HG03064 (cell line): Measurements from ENCODE around the gene NRXN3.

Experiments used
- ATAC-seq: cut with Tn5 transposase; IDR thresholded peaks from one replicate; pipeline ENCODE4 v1.9.1; 2021; ENCODE audit warnings: low read depth; ENCODE audit not compliant: unreplicated experiment

NRXN3 gene

DNA sequence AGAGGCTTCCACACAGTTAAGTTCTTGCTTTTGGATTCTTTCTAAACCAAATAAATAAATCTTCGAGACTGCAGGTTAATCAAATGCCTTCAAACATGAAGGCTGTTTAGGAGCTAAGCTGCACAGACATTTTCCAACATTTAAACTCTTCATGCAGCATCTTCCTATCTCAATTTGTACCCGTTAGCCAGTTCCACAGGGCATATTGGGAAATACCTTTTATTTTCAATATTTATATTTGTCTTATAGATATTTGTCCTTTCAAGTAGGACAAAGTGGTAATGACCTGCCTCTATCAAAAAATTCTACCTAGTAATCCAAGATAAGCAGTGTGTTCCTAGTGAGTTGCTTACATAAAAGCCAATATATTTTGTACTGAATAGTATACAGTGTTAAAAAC, 1667.5 kb downstream of the NRXN3 start:
- ATAC-seq: no peak

DNA sequence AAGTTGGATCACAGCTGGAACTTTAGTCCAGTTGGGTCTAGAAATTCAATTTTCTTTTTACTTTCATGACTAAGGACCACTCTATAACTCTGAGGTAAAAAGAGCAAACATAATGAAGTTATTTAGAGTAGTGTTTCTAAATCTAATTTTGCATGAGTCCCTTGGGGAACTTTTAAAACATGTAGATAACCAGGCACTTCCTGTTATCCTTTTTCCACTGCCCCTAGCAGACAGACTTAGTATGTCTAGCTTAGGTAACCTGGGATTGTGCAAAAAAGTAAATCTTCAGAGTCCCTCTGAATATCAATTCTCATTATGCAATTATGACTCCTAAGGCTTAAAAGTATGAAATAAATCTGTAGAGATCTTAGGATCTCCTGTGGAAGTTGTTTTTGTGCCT, 1669.9 kb downstream of the NRXN3 start:
- ATAC-seq: no peak

DNA sequence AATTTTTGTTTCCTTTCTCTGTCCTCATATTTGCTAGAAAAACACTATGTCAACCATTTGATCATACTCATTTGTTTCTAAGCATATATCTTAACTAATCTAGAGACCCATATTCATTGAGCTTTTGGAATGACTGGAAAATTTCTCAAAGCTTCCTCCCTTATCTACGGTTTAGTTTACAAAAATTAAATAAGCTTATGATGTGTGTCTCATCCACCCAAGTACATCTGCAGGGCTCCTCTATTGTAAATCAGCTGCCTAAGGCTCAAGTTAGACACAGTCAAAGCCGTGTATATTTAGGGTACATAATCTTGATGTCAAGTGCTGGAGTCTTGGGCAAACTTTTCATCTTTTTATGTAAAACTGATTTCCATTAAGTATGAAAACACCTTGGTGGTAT, 1670.7 kb downstream of the NRXN3 start:
- no peak for ATAC-seq

DNA sequence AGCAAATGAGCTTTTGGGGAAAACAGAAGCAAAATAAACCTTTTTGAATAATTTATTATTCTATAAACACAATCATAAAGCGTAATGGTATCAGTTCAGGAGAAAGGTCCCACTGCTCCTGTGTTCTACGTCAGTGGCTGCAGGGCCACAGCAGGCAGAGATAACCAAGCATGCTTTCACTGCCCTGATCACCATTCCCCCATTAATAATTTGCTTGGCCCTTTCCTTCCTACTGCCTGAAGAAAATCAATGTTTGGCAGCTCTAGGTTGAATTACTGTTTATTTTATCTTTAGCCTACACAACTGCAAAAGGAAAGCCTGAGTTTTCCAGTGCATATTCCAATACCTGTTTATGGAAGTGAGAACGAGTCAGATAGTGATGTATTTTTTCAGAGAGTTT, 1671.3 kb downstream of the NRXN3 start:
- ATAC-seq: no peak

DNA sequence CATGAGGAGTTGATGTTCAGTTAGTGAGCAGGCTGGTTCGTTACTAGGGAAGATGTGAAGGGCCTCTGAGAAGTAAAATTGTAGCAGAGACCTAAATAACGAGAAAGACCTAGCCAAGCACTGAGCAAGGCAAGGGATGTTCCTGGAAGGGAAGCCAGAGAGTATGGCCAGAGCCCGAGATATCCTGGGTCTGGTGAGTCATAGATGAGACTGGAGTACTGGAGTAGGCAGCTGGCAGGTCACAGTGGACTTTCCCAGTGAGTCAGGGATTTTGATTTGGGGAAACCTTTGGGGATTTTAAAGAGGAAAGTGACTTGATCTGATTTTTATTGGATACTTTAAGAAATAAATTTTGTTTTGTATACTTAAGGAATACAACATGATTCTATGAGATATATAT, 1672.1 kb downstream of the NRXN3 start:
- no peak for ATAC-seq

DNA sequence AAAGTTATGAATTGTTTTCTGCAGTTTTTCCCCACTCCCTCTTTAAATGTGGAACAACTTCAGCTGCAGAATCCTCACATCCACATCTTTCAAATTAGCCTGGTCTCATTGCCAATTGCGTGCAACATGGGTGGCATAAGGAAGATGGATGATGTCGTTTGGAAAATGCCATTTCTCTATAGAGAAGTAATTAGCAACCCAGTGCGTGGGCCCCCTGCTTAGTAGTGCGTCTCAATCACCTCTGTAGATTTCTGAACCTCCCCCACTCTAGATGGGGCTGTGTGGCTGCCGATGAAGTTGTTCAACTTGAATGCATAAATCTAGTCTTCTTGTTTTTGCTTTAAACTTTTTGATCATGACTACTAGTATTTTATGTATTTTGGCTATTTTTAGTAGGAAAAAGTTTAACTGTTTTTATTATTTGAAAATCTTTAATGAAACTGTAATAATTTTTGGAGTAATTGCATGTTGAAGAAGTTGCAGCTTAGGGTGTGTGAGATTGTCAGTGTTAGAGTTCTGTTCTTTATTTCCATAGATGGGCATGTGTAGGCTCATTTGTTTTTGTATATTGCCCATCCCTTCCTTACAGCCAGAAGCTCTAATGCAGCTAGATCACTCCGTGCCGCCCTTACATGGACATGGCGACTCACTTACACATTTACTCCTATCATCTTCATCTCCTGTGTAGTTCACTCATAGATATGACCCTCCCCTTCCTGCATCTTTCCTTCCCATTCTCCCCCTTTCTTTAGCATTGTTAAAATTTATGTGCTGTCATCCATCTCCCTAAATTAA, 1683.0 kb downstream of the NRXN3 start:
- ATAC-seq: no peak

DNA sequence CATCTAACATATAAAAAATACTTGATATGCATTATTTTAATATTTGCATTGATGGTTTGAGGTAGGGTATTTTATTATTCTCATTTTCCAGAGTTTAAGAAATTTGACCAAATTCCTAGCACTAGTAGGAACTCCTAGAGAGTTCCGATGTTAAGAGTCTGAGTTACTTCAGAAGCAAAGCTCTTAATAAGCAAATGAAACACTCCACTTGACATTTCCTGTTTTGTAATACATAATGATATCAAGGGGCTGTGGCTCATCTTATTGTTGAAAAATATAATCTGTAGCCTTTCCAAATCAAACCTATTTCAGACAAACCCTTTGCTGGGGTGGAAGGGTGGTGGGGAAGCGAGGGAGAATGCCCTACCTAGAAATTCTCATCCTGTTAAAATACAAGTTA, 1685.6 kb downstream of the NRXN3 start:
- no peak for ATAC-seq

DNA sequence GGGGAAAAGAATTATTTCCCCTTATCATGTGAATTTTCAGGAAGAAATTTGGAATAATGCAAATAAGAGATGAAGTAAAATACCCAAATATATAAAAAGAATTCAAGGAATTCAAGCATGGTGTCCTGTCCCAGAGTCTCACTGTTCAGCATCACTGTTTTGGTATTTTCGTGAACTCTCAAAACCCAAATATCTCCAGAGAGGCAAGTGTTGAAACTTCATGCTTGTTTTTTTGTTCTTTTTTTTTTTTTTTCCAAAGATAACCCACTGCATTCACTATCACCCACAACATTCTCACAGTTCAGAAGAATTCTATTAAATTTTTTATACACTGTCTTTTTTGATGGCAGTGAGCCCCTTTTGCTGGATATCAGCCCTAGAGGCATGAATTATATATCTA, 1686.2 kb downstream of the NRXN3 start:
- ATAC-seq: no peak

DNA sequence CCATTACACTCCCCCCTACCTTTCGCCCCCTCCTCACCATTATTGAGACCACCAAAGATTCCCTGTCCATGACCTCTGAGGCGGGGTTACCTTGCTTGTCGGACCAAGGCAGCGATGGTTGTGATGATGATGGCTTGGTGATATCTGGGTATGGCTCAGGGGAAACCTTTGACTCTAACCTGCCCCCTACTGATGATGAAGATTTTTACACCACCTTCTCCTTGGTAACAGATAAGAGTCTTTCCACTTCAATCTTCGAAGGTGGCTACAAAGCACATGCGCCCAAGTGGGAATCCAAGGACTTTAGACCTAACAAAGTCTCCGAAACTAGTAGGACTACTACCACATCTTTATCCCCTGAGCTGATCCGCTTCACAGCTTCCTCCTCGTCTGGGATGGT, 1690.9 kb downstream of the NRXN3 start:
- no peak for ATAC-seq

DNA sequence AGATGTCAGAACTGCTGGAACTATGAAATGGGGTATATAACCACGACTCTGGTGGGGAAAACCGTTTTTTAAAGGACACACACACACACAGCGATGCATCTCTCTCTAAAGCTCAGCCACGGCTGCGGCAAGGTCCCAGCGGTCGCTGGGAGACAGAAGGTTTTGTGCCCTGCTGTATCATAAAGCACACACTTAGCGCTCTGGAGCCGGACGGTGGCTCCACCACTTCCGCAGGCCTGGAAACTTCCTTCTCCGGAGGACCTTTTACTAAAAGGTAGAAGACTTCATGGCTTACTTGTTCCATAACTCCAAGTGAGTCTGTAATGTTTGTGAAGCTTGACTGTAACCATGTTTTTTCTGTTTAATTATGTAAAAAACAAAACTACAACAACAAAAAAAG, 1691.9 kb downstream of the NRXN3 start:
- ATAC-seq: no peak

DNA sequence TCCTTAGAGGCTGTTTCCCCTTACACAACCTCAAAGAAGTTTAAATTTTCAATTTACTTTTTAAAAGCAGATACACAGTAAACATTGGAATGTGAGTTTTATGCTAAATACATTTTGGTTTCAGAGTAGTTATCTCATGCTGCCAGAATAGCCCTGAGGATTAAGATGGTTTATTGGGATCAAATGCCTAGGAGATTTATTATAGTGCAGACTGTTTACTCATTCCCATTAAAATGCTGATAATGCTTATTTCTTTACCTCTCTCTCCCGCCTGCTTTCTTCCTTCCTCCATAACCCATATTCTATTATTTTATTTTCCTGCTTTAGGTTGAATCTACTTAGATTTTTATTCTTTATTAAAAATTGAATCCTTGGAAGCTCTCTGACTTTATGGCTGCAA, 1701.0 kb downstream of the NRXN3 start:
- ATAC-seq: no peak

DNA sequence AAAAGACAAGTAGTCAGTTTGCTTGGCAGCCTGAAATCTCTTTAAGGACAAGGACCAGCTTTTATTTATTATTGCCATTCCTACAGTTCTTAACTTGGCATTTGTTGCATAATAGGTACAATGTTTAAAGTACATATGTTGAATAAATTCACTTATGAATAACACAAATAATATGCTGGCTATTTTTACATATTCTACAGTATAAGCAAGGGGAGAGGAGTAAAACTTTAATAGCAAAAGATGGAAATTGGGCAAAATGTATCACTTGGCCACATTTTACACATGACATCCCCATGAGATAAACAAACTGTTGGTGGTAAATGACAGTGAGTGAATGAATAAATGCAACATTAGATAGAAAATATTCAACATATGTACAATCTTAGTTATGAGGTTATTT, 1708.1 kb downstream of the NRXN3 start:
- no peak for ATAC-seq

DNA sequence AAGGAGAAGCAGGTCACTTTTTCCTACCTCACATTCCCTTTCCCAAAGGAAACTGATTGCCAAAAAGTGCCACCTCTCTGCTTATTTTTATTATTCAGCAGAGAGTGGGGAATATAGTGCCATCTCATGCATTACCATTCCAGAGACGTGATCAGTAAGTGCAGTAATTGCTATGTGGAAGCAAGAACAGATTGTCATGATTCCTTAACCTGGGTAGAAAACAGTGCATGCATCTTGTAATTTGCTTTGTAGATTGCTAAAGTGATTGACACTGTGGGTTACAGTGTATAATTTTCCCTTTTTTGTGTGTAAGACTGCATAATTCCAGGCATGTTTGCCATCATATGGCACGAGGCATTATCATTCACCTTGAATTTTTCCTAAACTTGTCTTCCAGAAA, 1708.6 kb downstream of the NRXN3 start:
- ATAC-seq: no peak

DNA sequence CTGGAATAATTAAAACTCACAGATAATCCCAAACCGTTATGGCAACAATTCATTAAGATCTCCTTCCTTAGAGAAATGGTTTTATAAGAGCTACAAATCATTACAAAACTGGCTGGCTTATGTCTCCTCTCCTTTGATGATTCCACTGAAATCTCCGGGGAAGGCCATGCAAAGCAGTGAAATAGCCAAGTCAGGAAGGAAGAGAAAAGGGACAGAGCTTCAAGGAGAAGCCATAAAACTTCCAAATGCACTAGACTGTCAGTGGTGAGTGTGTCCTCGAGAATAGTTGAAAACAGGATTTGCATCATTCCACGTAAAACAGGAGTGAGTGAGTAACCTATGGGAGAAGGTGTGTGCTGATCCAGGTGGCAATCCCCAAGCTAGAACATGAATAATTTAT, 1711.1 kb downstream of the NRXN3 start:
- ATAC-seq: no peak

DNA sequence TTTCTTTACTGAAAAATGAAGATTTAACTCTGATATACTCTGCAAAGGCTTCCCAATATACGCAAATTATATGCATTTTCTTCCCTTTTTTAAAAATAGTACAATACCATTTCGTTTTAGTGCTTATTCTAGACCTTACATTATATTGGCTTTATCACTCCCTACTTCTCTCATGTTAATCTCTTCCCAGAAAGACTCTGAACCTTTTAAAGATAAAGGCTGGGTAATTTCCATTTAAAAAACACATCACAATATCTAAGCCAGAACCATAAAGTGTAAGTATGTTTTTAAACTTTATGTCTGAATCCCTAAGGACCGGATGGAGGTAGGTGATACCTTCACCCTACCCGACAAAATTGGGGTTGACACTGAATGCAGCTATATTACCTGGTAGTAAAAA, 1720.4 kb downstream of the NRXN3 start:
- ATAC-seq: no peak

DNA sequence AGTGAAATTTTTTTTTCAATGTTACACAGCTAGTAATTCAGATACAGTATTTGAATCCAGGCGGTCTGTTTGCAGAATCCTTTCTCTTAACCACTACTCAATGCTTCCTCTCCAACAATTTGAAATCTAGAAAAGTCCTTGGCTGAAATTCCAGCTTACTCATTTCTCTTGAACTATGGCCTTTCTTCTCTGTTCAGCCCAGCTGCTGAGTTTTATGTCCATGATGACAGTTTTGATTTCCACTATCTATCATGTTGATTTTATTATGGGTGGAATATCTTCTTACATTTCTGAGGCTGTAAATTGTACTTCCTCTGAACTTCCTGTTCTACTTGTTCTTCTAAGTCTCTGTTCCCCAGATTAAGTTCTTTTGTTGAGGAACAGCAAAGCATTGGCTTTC, 1725.8 kb downstream of the NRXN3 start:
- no peak for ATAC-seq

DNA sequence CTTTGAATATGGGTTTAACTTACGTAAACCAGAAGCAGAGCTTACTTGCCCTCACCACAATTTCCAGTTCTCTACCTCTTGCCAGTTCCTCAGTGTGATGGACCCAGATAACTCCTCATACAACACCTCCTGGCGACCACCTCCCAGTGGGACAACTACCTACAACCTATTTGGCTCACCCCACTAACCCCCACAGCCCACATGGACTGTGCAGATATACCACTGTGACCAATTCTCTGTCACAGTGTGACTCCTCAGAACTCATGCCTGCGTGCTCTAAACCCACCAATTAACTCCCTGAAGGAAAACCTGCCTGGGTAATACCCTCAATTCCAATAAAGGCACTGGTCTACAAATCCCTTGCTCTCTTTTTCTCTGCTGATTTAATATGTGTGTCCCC, 1729.4 kb downstream of the NRXN3 start:
- no peak for ATAC-seq

DNA sequence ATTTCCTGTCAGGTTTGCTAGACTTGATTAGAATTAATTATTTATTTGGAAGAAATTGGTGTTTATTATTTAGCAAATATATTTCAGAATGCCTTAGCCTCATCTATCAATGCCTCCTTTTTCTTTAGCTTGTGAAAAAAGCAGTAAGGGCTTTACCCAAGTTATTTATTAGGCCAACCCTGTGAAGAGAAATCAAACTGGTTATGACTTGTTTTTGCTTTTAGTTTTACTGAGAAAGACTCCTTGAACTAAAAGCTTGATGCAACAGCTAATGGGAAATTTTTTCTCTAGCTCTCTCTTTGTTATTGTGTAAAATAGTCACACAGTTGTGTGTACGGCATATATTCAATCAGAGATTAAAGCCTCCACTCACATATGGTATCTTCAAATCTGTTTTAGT, 1734.3 kb downstream of the NRXN3 start:
- no peak for ATAC-seq

DNA sequence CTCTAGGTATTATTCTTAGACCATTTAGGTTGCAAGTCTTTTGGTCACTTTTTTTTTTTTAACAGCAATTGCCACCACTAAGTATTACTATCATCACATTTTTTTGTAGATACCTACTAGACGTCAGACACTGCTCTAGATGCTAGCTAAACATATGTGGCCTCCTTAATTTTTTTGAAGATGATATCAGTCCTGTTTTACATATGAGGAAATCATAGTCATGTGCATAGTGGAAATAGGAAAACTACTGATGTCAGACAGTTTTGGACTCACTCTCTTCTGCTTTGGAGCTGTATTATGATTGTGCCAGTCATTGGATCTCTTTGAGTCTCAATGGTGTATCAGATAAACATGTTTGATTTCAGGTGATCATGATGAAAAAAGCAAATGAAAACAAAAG, 1736.8 kb downstream of the NRXN3 start:
- no peak for ATAC-seq

DNA sequence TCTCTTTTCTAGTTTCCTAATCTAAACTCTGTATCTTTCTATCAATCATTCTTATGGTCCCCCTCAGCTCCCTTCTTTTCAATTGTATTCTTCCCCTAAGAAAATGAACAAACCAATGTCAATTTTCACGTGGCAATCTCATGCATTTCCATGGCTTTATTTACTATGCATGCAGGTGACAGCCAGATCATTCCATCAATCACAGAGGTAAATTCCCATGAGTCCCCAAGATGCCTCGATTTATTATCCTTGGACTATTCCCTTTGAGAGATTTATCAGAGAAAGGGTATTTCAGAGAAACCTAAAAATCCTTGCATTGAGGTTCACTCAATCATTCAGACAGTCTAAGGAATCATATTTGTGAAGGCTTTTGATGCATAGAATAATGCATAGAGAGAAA, 1739.9 kb downstream of the NRXN3 start:
- ATAC-seq: no peak

DNA sequence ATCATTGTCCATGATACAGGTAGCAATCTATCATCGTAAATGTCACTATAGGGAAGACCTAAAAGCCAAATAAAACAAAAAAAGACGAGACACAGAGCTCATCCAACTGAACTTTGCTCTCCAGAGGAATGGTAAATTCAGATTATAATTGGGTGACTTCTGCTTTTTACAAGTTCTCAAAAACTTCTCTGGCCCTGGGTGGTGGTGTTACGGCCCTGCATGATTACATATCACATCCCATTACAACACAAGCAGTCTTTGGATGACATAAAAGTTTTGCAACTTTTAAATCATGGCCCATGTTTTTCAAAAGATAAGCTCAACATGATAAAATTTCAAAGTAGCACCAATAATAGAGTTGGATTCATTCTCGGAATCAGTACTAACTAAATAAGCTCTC, 1741.6 kb downstream of the NRXN3 start:
- no peak for ATAC-seq

DNA sequence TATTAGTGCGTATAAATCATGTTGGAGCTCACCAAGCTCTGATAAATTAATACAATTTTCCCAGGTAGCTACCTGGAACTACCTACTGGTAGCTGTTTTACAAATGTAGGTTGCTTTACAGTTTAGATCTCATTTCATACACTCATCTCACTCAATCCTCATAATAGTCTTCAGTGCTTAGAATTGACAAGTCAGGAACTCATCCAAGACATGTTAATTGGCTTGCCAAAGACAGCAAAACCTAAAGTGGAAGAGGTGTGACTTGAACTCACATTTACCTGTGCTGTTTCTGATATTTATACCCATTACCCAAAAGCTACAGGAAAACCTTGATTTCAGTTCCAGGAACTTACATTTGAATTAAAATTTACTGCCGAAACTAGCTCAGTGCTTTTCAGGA, 1744.4 kb downstream of the NRXN3 start:
- ATAC-seq: no peak

DNA sequence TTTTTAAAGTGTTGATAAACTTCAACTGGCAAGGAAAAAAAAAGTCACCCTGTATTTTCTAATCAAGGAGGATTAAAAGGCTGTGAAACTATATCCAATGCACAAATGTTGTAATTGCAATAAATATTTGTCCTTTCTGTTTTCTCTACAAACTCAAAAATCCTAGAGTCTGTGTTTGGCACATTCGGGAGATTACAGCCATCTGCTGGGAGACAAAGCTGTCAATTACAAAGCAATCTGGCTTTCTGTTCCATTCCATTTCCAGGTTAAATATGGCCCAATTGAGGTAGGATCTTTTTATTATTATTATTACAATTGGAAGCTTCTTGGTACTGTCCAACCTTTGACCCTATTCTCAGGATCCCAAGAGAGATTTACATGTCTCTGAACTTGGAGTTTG, 1745.2 kb downstream of the NRXN3 start:
- no peak for ATAC-seq
